Amygdala (tissue), 56 donors: ENCODE data around the gene ACSL1.
A peak's percentile ranks its signal among the peaks of the same experiment; 100 is the strongest.

Experiments
- DNase-seq, 56 donors: peaks; one replicate each; lab custom pipeline; 2025; lab: John Stamatoyannopoulos, UW

ACSL1 gene

GRCh38 chr4:184814686-184815045 lies 11.1 kb downstream of the ACSL1 start:
- no peak for DNase-seq

- DNase-seq: no peak
These were observed 13.1 kb downstream of the ACSL1 start for GRCh38 chr4:184812651-184813181.

- no peak for DNase-seq
These were observed 13.6 kb downstream of the ACSL1 start for GRCh38 chr4:184812199-184812542.

GRCh38 chr4:184811526-184812198 lies 14.1 kb downstream of the ACSL1 start:
- no peak for DNase-seq

- DNase-seq: no peak
These were observed 15.0 kb downstream of the ACSL1 start for GRCh38 chr4:184810720-184811119.

GRCh38 chr4:184808713-184809050 lies 17.1 kb downstream of the ACSL1 start:
- DNase-seq: no peak

- peak; percentile 4 to 90 (median 72) for DNase-seq
These were observed 17.7 kb downstream of the ACSL1 start for GRCh38 chr4:184807797-184808712.

GRCh38 chr4:184807256-184807655 lies 18.5 kb downstream of the ACSL1 start:
- peak in 4 of 56 donors; percentile 17 to 24 (median 22) for DNase-seq

- DNase-seq: no peak
These were observed 19.1 kb downstream of the ACSL1 start for GRCh38 chr4:184806711-184807110.

- peak in 3 of 56 donors; percentile 18 to 53 (median 52) for DNase-seq
These were observed 19.6 kb downstream of the ACSL1 start for GRCh38 chr4:184806229-184806550.

- DNase-seq: peak in 52 of 56 donors; percentile 4 to 82 (median 54)
These were observed 20.1 kb downstream of the ACSL1 start for GRCh38 chr4:184805462-184806228.

GRCh38 chr4:184804621-184805020 lies 21.1 kb downstream of the ACSL1 start:
- no peak for DNase-seq

- DNase-seq: no peak
These were observed 21.9 kb downstream of the ACSL1 start for GRCh38 chr4:184803874-184804273.

GRCh38 chr4:184803133-184803532 lies 22.6 kb downstream of the ACSL1 start:
- DNase-seq: no peak

- DNase-seq: no peak
These were observed 23.1 kb downstream of the ACSL1 start for GRCh38 chr4:184802697-184803015.

GRCh38 chr4:184801781-184802696 lies 23.7 kb downstream of the ACSL1 start:
- DNase-seq: no peak

GRCh38 chr4:184798504-184798903 lies 27.3 kb downstream of the ACSL1 start:
- no peak for DNase-seq

GRCh38 chr4:184796906-184797305 lies 28.9 kb downstream of the ACSL1 start:
- no peak for DNase-seq

- DNase-seq: no peak
These were observed 30.4 kb downstream of the ACSL1 start for GRCh38 chr4:184795214-184795844.

- DNase-seq: no peak
These were observed 31.3 kb downstream of the ACSL1 start for GRCh38 chr4:184794470-184794869.
